GM15510 (cell line): ENCODE measurements around the gene ST8SIA2.

Source experiments
- POLR2A ChIP-seq: IDR thresholded peaks from 3 replicates; pipeline ENCODE4 v1.6.1; 2011; ENCODE audit warnings: borderline replicate concordance; ENCODE audit not compliant: insufficient read length; ENCODE audit errors: extremely low read depth

ST8SIA2 gene

DNA sequence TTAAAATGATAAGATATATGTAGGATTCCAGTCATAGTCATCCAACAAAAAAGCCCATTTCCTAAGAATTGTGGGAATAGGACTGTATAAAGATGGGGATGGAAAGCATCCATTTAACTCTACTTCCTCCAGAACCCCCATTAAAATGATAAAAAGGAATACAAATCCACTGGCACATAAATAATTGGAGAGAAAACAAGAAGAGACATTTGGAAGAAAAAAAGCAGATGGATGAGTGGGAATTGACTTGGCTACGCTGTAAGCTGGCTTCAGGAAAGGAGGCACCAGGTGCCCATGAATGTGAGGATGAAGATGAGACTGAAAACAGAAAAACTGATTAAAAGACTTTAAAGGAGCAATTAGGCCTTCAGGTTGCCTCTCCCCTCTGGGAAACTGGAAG lies 91.8 kb downstream of the ST8SIA2 start:
- TF ChIP-seq POLR2A = no peak

DNA sequence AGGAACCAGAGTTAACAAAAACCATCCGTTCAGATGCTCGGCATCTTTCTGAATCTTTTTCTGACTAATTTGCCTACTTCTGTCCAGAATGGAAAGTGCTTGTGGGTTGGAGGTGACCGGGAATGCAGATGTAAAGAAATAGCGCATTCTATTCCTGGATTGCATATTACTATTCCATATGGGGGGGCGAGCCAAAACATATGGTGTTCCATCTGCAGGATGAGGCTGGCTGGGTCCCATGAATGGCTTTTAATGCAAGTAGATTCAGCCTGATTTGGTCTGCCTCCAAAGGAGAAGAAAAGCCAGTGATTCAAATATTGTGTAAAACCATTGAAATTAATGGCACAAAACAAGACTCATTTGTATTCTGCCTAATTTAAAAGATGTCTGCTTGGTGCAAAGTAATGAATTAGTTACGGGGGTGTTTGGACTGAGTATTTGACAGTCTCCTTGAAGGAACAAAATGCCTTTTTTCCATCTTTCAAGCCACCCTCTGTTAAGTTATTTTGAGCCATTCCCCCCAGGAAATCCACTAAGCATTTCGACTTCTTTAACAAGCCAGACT lies 99.0 kb downstream of the ST8SIA2 start:
- no peak for TF ChIP-seq POLR2A

GRCh38 chr15:92494806-92495336 lies 101.2 kb downstream of the ST8SIA2 start:
- no peak for TF ChIP-seq POLR2A

- TF ChIP-seq POLR2A = no peak
These were observed 101.8 kb downstream of the ST8SIA2 start for GRCh38 chr15:92495446-92495845.

DNA sequence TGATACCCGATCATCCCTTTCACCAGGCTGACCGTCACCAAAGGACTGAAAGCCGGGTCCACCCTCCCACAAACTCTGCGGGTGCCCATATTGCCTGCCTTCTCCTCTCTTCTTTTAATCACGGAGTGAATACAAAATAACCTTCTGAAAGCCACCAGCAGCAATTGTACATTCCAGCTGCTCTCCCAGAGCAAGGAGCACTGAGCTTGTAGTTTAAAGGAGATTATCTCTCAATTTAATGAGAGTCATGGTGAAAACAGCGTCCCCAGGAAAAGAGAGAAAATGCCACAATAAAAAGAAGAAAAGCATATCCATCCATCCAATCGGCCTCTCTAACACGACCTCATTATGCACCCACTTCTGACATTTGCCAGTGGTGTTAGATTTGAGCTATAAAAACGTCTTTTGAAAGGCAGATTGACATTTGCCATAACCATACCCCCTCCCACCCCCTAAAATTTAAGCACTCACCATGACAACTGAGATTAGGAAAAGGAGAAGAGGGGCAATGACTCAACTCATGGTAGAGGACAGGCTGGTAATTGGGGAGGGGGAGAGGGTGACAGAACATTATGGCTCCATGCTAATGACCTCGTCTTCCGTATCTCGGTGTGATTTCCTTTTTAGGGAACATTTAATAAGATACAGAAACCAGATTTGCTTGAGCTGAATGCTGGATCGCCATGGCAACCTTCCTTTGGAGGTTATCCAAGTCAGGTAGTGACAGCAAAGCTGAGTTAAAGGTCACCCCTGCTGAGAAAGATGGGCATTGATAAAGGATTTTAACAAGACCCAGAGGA lies 106.2 kb downstream of the ST8SIA2 start:
- TF ChIP-seq POLR2A = no peak

- TF ChIP-seq POLR2A = no peak
These were observed 108.7 kb downstream of the ST8SIA2 start for GRCh38 chr15:92502336-92502735.

DNA sequence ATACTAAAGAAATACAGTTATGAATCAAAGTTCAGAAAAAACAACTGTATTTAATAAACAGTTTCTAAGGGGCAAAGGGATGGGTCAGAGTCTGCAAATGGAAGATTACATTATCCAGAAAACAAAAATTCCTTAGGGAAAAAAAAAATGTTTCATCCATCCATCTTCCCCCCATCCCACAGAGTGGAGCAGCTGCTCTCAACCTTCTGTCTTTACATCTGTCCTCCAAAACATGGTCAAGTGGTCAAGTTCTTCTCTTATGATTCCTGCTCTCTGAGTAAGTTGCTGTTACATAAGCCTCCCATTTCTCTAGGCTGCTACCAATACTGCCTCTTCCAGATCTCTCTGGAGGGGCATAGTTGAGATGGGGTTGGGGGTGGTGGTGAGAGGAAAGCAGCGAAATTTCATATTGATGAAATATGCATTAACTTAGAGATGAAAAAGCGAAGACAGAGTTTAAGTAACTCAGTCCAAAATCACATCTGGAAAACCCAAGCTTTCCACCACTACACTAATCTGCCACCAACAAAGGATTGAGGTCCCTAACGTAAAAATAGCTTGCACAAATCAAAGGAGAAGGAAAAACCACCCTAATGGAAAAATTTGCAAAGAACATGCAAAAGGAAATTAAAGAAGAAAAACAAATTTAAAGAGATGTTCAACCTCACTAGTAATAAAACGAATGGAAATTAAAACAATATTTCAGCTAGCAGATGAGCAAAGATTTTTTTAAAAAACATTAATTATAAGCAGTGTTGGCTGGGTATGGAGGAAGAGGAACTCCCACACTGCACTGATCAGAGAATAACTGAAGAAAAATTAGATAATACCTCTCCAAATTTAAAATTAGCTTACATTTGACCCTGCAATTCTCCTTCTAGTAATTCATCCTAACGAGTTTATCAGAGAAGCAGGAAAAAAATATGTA lies 109.5 kb downstream of the ST8SIA2 start:
- TF ChIP-seq POLR2A = no peak

GRCh38 chr15:92503889-92504288 lies 110.2 kb downstream of the ST8SIA2 start:
- no peak for TF ChIP-seq POLR2A

GRCh38 chr15:92505611-92506010 lies 111.9 kb downstream of the ST8SIA2 start:
- no peak for TF ChIP-seq POLR2A

DNA sequence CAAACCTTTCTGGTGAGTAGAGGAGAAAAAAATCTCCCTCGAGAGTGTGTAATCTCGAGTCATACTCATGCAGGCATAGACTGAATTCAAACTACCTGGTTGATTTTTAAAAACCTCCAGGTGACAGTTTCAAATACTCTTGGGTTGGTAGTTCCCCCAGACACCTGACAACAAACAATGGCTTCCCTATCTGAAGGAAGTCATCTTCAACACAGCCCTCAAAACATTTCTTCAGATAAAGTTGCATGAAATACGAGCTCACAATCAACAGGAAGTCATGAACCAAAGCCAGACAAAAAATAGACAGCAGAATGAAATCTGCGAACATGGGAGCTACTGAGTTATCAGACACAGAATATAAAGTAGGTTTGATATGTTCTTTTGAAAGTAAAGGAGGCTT lies 112.8 kb downstream of the ST8SIA2 start:
- TF ChIP-seq POLR2A = no peak

DNA sequence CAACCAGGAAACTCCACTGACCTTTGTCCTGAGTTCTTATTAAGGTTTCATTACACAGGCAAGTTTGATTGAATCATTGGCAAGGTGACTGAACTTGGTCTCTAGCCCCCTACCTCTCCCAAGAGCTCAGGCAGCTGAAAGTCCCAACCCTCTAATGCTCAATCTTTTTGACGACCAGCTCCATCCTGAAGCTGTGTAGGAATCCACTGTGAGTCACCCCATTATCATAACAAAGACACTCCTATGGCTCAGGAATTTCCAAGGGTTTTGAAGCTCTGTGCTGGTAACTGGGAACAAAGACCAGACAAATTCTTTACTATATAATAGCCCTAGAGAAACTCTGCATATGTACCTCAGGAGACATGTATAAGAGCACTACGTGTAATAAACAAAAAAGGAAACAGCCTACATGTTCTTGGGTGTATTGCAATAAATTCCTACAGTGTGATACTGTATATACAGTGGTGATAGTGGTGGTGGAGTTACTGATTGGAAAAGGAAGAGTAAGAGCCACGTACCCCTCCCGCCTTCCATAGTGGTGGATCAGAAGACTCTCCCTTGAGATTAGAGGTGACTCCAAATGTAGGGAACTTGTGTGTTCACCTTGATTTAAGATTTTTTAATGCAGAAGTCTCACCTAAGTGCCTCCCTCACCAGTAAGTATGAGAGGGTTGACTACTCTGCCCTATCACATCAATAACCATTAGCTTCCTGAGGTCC lies 116.6 kb downstream of the ST8SIA2 start:
- TF ChIP-seq POLR2A = no peak
